Measurements from ENCODE around the gene TMEM244.
A peak's percentile ranks its signal among the peaks of the same experiment; 100 is the strongest.
"Not testable (repeated sequence)": the region's sequence is repeated elsewhere in the genome, so short reads cannot be mapped to it uniquely, and the experiment has no call there.

Gene TMEM244

GRCh38 chr6:129844118-129844891 lies 16.8 kb downstream of the TMEM244 start:
- no peak overlapping the region for H3K4me3 ChIP-seq (replicated peaks; ENCODE audit: low read depth, low read length)
- DNase-seq (ENCODE audit: extremely low read depth, low read depth), result peak; percentile 87
- TF ChIP-seq CTCF (IDR thresholded peaks at IDR 0.05; ENCODE audit: low read depth, low read length, missing control alignments), result no peak

- DNase-seq (ENCODE audit: extremely low read depth, low read depth), result no peak
- H3K4me3 ChIP-seq (replicated peaks; ENCODE audit: low read depth, low read length), result no peak overlapping the region
- TF ChIP-seq CTCF (IDR thresholded peaks at IDR 0.05; ENCODE audit: low read depth, low read length, missing control alignments), result no peak
Observed at GRCh38 chr6:129843573-129843972, 17.5 kb downstream of the TMEM244 start.

- no peak overlapping the region for H3K4me3 ChIP-seq (replicated peaks; ENCODE audit: low read depth, low read length)
- TF ChIP-seq CTCF (IDR thresholded peaks at IDR 0.05; ENCODE audit: low read depth, low read length, missing control alignments), result no peak
- DNase-seq (ENCODE audit: extremely low read depth, low read depth), result no peak
Observed at GRCh38 chr6:129842881-129843409, 18.2 kb downstream of the TMEM244 start.

GRCh38 chr6:129842137-129842536 lies 19.0 kb downstream of the TMEM244 start:
- H3K4me3 ChIP-seq (replicated peaks; ENCODE audit: low read depth, low read length), result no peak overlapping the region
- no peak for TF ChIP-seq CTCF (IDR thresholded peaks at IDR 0.05; ENCODE audit: low read depth, low read length, missing control alignments)
- no peak for DNase-seq (ENCODE audit: extremely low read depth, low read depth)

- H3K4me3 ChIP-seq (replicated peaks; ENCODE audit: low read depth, low read length); DNase-seq (ENCODE audit: extremely low read depth, low read depth): not testable (repeated sequence)
Observed at GRCh38 chr6:129839562-129839961, 21.6 kb downstream of the TMEM244 start.

- no peak overlapping the region for H3K4me3 ChIP-seq (replicated peaks; ENCODE audit: low read depth, low read length)
- no peak for TF ChIP-seq CTCF (IDR thresholded peaks at IDR 0.05; ENCODE audit: low read depth, low read length, missing control alignments)
- no peak for DNase-seq (ENCODE audit: extremely low read depth, low read depth)
Observed at GRCh38 chr6:129835691-129836090, 25.4 kb downstream of the TMEM244 start.

GRCh38 chr6:129832299-129832698 lies 28.8 kb downstream of the TMEM244 start:
- no peak overlapping the region for H3K4me3 ChIP-seq (replicated peaks; ENCODE audit: low read depth, low read length)
- no peak for TF ChIP-seq CTCF (IDR thresholded peaks at IDR 0.05; ENCODE audit: low read depth, low read length, missing control alignments)
- DNase-seq (ENCODE audit: extremely low read depth, low read depth), result no peak
